Keratinocyte (primary cell): ENCODE measurements around the gene UGT8.

Source experiments
- EZH2 ChIP-seq: IDR thresholded peaks from one replicate; pipeline ENCODE4 v1.6.1; 2012; ENCODE audit warnings: inconsistent platforms, mild to moderate bottlenecking, low read length, moderate library complexity
- TF ChIP-seq, protein P1 (sequence below), 3 experiments: IDR thresholded peaks in 1 of 3; conservative IDR thresholded peaks in 1 of 3; optimal IDR thresholded peaks in 1 of 3; 2 replicates in 2 of 3; 3 replicates in 1 of 3; pipeline versions ENCODE3 to v1.5.1; 2011; ENCODE audit warnings: low read length in 3 of 3, mild to moderate bottlenecking in 3 of 3, moderate library complexity in 2 of 3, control low read depth in 1 of 3, inconsistent platforms in 1 of 3; ENCODE audit not compliant: insufficient read depth in 2 of 3; ENCODE audit errors: extremely low read depth in 1 of 3

DNA sequence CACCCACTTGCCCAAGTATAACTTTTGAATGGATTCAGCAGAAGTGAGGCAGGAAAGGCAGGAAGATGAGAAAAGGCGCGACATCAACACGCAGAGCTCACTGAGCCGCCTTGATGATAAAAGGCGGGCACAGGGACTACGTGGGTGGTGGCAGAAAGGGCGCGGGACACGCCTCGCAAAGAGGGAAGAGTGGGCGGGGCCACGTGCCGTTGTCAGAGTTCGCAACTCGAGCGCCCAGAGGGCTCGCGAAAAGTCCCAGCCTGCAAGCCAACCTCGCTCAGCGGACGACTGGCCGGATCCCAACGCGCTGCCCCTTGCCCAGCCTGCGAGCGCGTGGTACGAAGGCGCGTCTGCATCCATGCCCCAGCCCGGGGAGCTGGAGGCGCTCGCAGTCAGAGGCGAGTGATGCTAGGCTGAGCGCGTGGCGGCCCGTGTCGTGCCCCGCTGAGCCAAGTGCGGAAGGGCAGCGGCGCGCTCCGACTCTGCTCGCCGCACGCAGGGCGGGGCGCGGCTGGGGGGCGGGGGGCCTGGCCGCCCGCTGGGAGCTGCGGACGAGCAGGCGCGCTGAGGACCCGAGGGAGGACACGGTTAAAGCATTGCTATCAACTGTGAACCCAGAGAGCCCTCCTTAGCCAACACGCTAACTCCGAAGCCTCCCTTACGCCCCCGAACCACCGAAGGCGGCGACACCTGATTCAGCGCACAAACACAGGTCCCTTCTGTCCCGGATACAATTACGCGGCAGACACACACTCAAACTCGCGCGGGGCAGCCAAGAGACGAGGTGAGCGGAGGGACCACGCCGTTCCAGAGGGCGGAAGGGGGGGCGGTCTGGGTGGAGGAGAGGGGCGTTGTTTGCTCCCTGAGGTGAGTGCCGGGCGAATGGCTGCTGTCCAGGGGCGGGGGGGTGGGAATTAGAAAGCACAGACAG, at the start of gene UGT8:
- no peak for TF ChIP-seq EZH2
- TF ChIP-seq, protein P1, sequence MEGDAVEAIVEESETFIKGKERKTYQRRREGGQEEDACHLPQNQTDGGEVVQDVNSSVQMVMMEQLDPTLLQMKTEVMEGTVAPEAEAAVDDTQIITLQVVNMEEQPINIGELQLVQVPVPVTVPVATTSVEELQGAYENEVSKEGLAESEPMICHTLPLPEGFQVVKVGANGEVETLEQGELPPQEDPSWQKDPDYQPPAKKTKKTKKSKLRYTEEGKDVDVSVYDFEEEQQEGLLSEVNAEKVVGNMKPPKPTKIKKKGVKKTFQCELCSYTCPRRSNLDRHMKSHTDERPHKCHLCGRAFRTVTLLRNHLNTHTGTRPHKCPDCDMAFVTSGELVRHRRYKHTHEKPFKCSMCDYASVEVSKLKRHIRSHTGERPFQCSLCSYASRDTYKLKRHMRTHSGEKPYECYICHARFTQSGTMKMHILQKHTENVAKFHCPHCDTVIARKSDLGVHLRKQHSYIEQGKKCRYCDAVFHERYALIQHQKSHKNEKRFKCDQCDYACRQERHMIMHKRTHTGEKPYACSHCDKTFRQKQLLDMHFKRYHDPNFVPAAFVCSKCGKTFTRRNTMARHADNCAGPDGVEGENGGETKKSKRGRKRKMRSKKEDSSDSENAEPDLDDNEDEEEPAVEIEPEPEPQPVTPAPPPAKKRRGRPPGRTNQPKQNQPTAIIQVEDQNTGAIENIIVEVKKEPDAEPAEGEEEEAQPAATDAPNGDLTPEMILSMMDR (optimal IDR thresholded peaks at IDR 0.05 in 1 of 3, IDR thresholded peaks at IDR 0.05 in 1 of 3, conservative IDR thresholded peaks at IDR 0.05 in 1 of 3; ENCODE audit: extremely low read depth in 1 of 3, insufficient read depth in 2 of 3, low read length in 3 of 3), result no peak
